Astrocyte of the cerebellum (primary cell): Measurements from ENCODE around the gene LEKR1.

Source experiments
- DNase-seq: peaks from one replicate; pipeline ENCODE4 v3.0.0-alpha.2; 2011; ENCODE audit warnings: low read depth
- H3K4me3 ChIP-seq: 2 replicates; pipeline ENCODE4 v1.5.1; 2011; ENCODE audit warnings: mild to moderate bottlenecking, low read depth, low read length, moderate library complexity
- CTCF ChIP-seq: IDR thresholded peaks from 2 replicates; pipeline ENCODE4 v1.5.1; 2012; ENCODE audit warnings: low read length, low read depth, moderate library complexity, mild to moderate bottlenecking; ENCODE audit errors: missing control alignments
- in situ Hi-C: cut with HindIII; loops from 2 replicates; pipeline ENCODE4 v1.10.0; 2017; ENCODE audit warnings: low sequenced_read_pairs

LEKR1 gene

GRCh38 chr3:156826144-156826895 lies at the start of gene LEKR1:
LEKR1 (plus strand) TSS chr3:156826353; CDS start chr3:156829330, 2,977 bp downstream.
- in situ Hi-C loops: no loop called here
- H3K4me3 ChIP-seq: peak within 1 kb of the TSS; percentile 58
- peak; percentile 90 for DNase-seq
- no peak for TF ChIP-seq CTCF

GRCh38 chr3:156776871-156777270 lies 49.3 kb upstream of the LEKR1 start:
- no peak for DNase-seq

GRCh38 chr3:156781310-156782230 lies 44.6 kb upstream of the LEKR1 start:
- in situ Hi-C loops: no loop called here
- TF ChIP-seq CTCF: no peak
- DNase-seq: no peak
- H3K4me3 ChIP-seq: no peak overlapping the region

More at GRCh38 chr3:156776871-156777270, 49.3 kb upstream of the LEKR1 start:
- in situ Hi-C loops: no loop called here
- no peak overlapping the region for H3K4me3 ChIP-seq
- TF ChIP-seq CTCF: no peak

GRCh38 chr3:156782319-156782718 lies 43.8 kb upstream of the LEKR1 start:
- in situ Hi-C loops: no loop called here
- DNase-seq: no peak
- TF ChIP-seq CTCF: no peak
- no peak overlapping the region for H3K4me3 ChIP-seq

GRCh38 chr3:156782921-156783320 lies 43.2 kb upstream of the LEKR1 start:
- in situ Hi-C loops: no loop called here
- no peak overlapping the region for H3K4me3 ChIP-seq
- no peak for DNase-seq
- no peak for TF ChIP-seq CTCF

- no peak overlapping the region for H3K4me3 ChIP-seq
- in situ Hi-C loops: no loop called here
- TF ChIP-seq CTCF: no peak
- no peak for DNase-seq
These were observed 39.2 kb upstream of the LEKR1 start for GRCh38 chr3:156787001-156787400.
